Measurements from ENCODE around the gene WFDC5.

WFDC5 gene

DNA sequence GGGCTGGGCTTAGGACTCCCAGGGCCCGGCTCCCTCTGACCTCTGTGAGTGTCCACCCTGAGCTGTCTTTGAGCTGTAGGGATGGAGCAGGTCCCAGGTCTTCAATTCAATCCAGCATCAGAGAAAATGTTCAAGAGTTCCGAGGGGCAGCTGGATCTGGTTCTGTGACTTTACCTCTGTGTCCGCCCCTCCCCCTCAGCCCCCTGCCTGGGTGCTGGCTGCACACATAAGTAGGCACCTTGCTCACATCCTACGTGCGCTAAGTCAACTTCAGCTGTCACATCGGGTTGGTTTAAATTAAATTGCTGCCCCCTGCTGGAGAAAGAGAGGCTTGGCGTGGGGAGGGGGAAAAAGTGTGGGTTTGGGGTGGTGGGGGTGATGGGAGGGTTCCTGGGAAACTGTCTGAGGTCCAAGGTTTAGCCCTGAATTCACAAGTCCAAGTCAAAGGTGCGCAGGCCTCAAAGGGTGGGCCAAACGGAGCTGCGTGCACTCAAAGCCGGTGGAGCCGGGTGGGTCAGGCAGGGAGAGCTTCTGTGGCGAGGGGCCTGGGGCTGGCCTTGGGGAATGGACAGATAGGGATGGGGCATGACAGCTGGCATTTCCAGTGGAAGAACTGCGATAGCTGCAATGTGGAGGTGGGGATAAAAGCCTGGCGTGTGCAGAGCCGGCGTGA, 3.0 kb downstream of the WFDC5 start:
- no peak overlapping the region for H3K27ac ChIP-seq (ENCODE audit: extremely low read depth, low read depth, low read length)
- no peaks in the 10 kb centered on the region for H3K4me1 ChIP-seq (ENCODE audit: control insufficient read depth, insufficient read depth, low read length)
- TF ChIP-seq, protein P1, sequence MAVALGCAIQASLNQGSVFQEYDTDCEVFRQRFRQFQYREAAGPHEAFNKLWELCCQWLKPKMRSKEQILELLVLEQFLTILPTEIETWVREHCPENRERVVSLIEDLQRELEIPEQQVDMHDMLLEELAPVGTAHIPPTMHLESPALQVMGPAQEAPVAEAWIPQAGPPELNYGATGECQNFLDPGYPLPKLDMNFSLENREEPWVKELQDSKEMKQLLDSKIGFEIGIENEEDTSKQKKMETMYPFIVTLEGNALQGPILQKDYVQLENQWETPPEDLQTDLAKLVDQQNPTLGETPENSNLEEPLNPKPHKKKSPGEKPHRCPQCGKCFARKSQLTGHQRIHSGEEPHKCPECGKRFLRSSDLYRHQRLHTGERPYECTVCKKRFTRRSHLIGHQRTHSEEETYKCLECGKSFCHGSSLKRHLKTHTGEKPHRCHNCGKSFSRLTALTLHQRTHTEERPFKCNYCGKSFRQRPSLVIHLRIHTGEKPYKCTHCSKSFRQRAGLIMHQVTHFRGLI (tag by site-specific recombination; IDR thresholded peaks at IDR 0.05), result no peak
- TF ChIP-seq ZNF654 (tag by site-specific recombination; IDR thresholded peaks at IDR 0.05; ENCODE audit: low read depth), result peak; percentile 31
- TF ChIP-seq, protein P2, sequence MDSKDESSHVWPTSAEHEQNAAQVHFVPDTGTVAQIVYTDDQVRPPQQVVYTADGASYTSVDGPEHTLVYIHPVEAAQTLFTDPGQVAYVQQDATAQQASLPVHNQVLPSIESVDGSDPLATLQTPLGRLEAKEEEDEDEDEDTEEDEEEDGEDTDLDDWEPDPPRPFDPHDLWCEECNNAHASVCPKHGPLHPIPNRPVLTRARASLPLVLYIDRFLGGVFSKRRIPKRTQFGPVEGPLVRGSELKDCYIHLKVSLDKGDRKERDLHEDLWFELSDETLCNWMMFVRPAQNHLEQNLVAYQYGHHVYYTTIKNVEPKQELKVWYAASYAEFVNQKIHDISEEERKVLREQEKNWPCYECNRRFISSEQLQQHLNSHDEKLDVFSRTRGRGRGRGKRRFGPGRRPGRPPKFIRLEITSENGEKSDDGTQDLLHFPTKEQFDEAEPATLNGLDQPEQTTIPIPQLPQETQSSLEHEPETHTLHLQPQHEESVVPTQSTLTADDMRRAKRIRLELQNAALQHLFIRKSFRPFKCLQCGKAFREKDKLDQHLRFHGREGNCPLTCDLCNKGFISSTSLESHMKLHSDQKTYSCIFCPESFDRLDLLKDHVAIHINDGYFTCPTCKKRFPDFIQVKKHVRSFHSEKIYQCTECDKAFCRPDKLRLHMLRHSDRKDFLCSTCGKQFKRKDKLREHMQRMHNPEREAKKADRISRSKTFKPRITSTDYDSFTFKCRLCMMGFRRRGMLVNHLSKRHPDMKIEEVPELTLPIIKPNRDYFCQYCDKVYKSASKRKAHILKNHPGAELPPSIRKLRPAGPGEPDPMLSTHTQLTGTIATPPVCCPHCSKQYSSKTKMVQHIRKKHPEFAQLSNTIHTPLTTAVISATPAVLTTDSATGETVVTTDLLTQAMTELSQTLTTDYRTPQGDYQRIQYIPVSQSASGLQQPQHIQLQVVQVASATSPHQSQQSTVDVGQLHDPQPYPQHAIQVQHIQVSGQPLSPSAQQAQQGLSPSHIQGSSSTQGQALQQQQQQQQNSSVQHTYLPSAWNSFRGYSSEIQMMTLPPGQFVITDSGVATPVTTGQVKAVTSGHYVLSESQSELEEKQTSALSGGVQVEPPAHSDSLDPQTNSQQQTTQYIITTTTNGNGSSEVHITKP (tag by site-specific recombination; IDR thresholded peaks at IDR 0.05), result no peak
- no peak for TF ChIP-seq ZNF112 (tag by site-specific recombination; IDR thresholded peaks at IDR 0.05)
- no peak for TF ChIP-seq ZNF658 (tag by site-specific recombination; IDR thresholded peaks at IDR 0.05)
- TF ChIP-seq, protein P3, sequence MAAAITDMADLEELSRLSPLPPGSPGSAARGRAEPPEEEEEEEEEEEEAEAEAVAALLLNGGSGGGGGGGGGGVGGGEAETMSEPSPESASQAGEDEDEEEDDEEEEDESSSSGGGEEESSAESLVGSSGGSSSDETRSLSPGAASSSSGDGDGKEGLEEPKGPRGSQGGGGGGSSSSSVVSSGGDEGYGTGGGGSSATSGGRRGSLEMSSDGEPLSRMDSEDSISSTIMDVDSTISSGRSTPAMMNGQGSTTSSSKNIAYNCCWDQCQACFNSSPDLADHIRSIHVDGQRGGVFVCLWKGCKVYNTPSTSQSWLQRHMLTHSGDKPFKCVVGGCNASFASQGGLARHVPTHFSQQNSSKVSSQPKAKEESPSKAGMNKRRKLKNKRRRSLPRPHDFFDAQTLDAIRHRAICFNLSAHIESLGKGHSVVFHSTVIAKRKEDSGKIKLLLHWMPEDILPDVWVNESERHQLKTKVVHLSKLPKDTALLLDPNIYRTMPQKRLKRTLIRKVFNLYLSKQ (tag by site-specific recombination; IDR thresholded peaks at IDR 0.05; ENCODE audit: borderline replicate concordance), result no peak
- TF ChIP-seq, protein P4, sequence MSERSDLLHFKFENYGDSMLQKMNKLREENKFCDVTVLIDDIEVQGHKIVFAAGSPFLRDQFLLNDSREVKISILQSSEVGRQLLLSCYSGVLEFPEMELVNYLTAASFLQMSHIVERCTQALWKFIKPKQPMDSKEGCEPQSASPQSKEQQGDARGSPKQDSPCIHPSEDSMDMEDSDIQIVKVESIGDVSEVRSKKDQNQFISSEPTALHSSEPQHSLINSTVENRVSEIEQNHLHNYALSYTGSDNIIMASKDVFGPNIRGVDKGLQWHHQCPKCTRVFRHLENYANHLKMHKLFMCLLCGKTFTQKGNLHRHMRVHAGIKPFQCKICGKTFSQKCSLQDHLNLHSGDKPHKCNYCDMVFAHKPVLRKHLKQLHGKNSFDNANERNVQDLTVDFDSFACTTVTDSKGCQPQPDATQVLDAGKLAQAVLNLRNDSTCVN (tag by site-specific recombination; optimal IDR thresholded peaks at IDR 0.05), result no peak
- H3K36me3 ChIP-seq (ENCODE audit: control insufficient read depth in 2 of 2, insufficient read depth in 1 of 2, low read length in 2 of 2), result no peaks in the 10 kb centered on the region
- ChIA-PET POLR2A (no interaction called here), CTCF (interaction anchor here (0.6 to 6.3 kb wide), 27 partner anchors 8 to 203 kb away, joined by 3 to 44 read pairs (median 4); partner anchors contain the start of gene WFDC12)
- no peaks in the 10 kb centered on the region for H3K9me3 ChIP-seq (ENCODE audit: control insufficient read depth, insufficient read depth, low read depth, low read length)
- H3K4me3 ChIP-seq (ENCODE audit: low read depth, low read length), result no peak overlapping the region

DNA sequence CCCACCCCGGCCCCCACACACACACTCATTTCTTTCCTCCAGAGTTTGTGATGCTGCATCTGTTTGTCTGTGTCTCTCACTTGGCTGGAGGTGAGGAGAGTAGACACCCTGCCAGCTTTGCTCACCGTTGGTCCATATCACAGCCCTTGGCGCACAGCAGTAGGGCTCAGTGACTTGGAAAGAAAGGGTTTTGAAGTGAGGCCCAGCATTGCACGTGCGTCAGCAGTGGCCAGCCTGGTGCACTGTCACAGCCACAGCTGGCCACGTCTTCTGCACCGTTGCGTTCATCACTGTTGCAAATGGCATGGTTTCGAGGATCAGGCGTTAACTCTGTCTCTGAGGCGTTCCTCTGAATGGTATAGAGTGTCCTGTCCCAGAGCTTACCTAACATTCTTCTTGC, 3.7 kb downstream of the WFDC5 start:
- ChIA-PET POLR2A (no interaction called here), CTCF (interaction anchor here (0.6 to 6.3 kb wide), 19 partner anchors 9 to 202 kb away, joined by 3 to 44 read pairs (median 6); partner anchors contain the start of gene WFDC12)
- Histone ChIP-seq H3K27ac (ENCODE audit: extremely low read depth, low read depth, low read length) (no peak overlapping the region), H3K4me3 (ENCODE audit: low read depth, low read length) (no peak overlapping the region), H3K4me1 (ENCODE audit: control insufficient read depth, insufficient read depth, low read length) (no peaks in the 10 kb centered on the region), H3K9me3 (ENCODE audit: control insufficient read depth, insufficient read depth, low read depth, low read length) (no peaks in the 10 kb centered on the region), H3K36me3 (ENCODE audit: control insufficient read depth in 2 of 2, insufficient read depth in 1 of 2, low read length in 2 of 2) (no peaks in the 10 kb centered on the region)
- TF ChIP-seq, protein P1 (tag by site-specific recombination; IDR thresholded peaks at IDR 0.05), result peak; percentile 43; the same call in 1 of the 2 replicates
- no peak for TF ChIP-seq ZNF175 (tag by site-specific recombination; IDR thresholded peaks at IDR 0.05)
- TF ChIP-seq, protein P5, sequence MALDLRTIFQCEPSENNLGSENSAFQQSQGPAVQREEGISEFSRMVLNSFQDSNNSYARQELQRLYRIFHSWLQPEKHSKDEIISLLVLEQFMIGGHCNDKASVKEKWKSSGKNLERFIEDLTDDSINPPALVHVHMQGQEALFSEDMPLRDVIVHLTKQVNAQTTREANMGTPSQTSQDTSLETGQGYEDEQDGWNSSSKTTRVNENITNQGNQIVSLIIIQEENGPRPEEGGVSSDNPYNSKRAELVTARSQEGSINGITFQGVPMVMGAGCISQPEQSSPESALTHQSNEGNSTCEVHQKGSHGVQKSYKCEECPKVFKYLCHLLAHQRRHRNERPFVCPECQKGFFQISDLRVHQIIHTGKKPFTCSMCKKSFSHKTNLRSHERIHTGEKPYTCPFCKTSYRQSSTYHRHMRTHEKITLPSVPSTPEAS (tag by site-specific recombination; IDR thresholded peaks at IDR 0.05), result no peak
- TF ChIP-seq, protein P6, sequence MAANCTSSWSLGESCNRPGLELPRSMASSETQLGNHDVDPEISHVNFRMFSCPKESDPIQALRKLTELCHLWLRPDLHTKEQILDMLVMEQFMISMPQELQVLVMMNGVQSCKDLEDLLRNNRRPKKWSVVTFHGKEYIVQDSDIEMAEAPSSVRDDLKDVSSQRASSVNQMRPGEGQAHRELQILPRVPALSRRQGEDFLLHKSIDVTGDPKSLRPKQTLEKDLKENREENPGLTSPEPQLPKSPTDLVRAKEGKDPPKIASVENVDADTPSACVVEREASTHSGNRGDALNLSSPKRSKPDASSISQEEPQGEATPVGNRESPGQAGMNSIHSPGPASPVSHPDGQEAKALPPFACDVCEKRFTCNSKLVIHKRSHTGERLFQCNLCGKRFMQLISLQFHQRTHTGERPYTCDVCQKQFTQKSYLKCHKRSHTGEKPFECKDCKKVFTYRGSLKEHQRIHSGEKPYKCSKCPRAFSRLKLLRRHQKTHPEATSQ (tag by site-specific recombination; IDR thresholded peaks at IDR 0.05), result no peak
- peak; percentile 56 for TF ChIP-seq ZIC2 (tag by site-specific recombination; IDR thresholded peaks at IDR 0.05)
- no peak for TF ChIP-seq ZNF791 (tag by site-specific recombination; IDR thresholded peaks at IDR 0.05)
